K562 (cell line): ENCODE data around the gene DGAT2L6. TPM values are rescaled to one million over a fixed set of nuclear protein-coding genes. Genes with fewer than 3 reads are reported as not detected.

Experiments
- ADNP ChIP-seq: fragments of 200-800 bp; sonication (Bioruptor generic); IDR thresholded peaks from 2 replicates; pipeline ENCODE4 v1.6.1; 2016; ENCODE audit warnings: missing genetic modification characterization, missing compliant biosample characterization
- ARID1B ChIP-seq: fragments of 450-650 bp; IDR thresholded peaks from 2 replicates; pipeline ENCODE4 v1.6.1; 2016; ENCODE audit warnings: antibody characterized with exemption, mild to moderate bottlenecking, inconsistent platforms
- ATF2 ChIP-seq: sonication (generic); formaldehyde crosslinking; IDR thresholded peaks from 2 replicates; pipeline ENCODE4 v1.8.1; 2022; ENCODE audit warnings: missing genetic modification reagents
- DACH1 ChIP-seq: fragments of 450-650 bp; IDR thresholded peaks from 2 replicates; pipeline ENCODE4 v1.6.1; 2018; ENCODE audit not compliant: partially characterized antibody
- DPF2 ChIP-seq: fragments of 450-650 bp; IDR thresholded peaks from 2 replicates; pipeline ENCODE4 v1.6.1; 2016
- L3MBTL2 ChIP-seq: fragments of 450-650 bp; IDR thresholded peaks from 2 replicates; pipeline ENCODE4 v1.6.1; 2016; ENCODE audit warnings: mild to moderate bottlenecking, moderate library complexity
- MEIS2 ChIP-seq: fragments of 450-650 bp; IDR thresholded peaks from 2 replicates; pipeline ENCODE4 v1.6.1; 2014; ENCODE audit warnings: mild to moderate bottlenecking; ENCODE audit not compliant: partially characterized antibody
- MNT ChIP-seq, 2 experiments: fragments of 450-650 bp; conservative IDR thresholded peaks; 2 replicates each; pipeline ENCODE4 v1.6.1; 2017; ENCODE audit warnings: mild to moderate bottlenecking in 2 of 2, moderate library complexity in 2 of 2
- NCOR1 ChIP-seq: fragments of 450-650 bp; IDR thresholded peaks from 2 replicates; pipeline ENCODE4 v1.6.1; 2016; ENCODE audit warnings: mild to moderate bottlenecking, moderate library complexity
- PBX2 ChIP-seq, 2 experiments: IDR thresholded peaks in 1 of 2; conservative IDR thresholded peaks in 1 of 2; 2 replicates each; pipeline ENCODE4 v1.6.1; 2016; ENCODE audit warnings: low read depth in 2 of 2, mild to moderate bottlenecking in 1 of 2, missing compliant biosample characterization in 1 of 2, missing genetic modification characterization in 1 of 2, moderate library complexity in 1 of 2
- ZBTB5 ChIP-seq: fragments of 450-650 bp; IDR thresholded peaks from 2 replicates; pipeline ENCODE4 v1.6.1; 2017; ENCODE audit warnings: antibody characterized with exemption
- ZNF592 ChIP-seq: fragments of 450-650 bp; IDR thresholded peaks from 2 replicates; pipeline ENCODE4 v1.6.1; 2017; ENCODE audit warnings: antibody characterized with exemption, mild to moderate bottlenecking
- polyA plus RNA-seq, 8 experiments: library from polyadenylated mRNA; depleted of rRNA in 4 of 8; stranded (reverse) in 5 of 8; unstranded in 3 of 8; fragments of >200 nt; fragmentation: Nextera tagmentation in 2 of 8; fragmentation: Illumina TruSeq in 1 of 8; extraction: Ambion mirVana in 2 of 8; extraction: Trizol in 1 of 8; gene quantifications; 2 replicates each; pipeline versions ENCODE4 v1.2.1 to v1.2.3, GENCODE V29; 2011 to 2014; ENCODE audit warnings: inconsistent platforms in 1 of 8, missing spikeins in 1 of 8
- total RNA-seq, 7 experiments: library from RNA; depleted of rRNA in 6 of 7; stranded (reverse); fragments of >200 nt in 6 of 7; fragmentation: Illumina TruSeq in 2 of 7; extraction: Trizol in 2 of 7; gene quantifications; 2 replicates each; pipeline versions ENCODE4 v1.2.1 to v1.2.3, GENCODE V29; 2011 to 2021; ENCODE audit warnings: low replicate concordance in 1 of 7

The DGAT2L6 gene
- total and polyA plus RNA-seq, 9 of the 15 experiments (the other 6 are each of a cell fraction or from before 2014, with no cell fraction given), result not detected

- peak; percentile 45; the same call in 1 of the 2 replicates for TF ChIP-seq ZNF592
- TF ChIP-seq MNT (conservative IDR thresholded peaks at IDR 0.05), result peak in 1 of 2 experiments; percentile 38; a peak in 1 of 4 replicates
- TF ChIP-seq ARID1B, result peak; percentile 41; the same call in 1 of the 2 replicates
- TF ChIP-seq PBX2 (CRISPR knock-in tag; IDR thresholded peaks at IDR 0.05; ENCODE audit: low read depth), result no peak
- TF ChIP-seq PBX2 (tag; conservative IDR thresholded peaks at IDR 0.05; ENCODE audit: low read depth), result peak; percentile 43
- no peak for TF ChIP-seq ZBTB5
- TF ChIP-seq ADNP (tag), result no peak
- TF ChIP-seq DPF2, result 0 out of 2 replicates have a peak, but pooled peaks have one; percentile 11
- 0 out of 2 replicates have a peak, but pooled peaks have one; percentile 20 for TF ChIP-seq NCOR1
- 0 out of 2 replicates have a peak, but pooled peaks have one; percentile 13 for TF ChIP-seq L3MBTL2
- TF ChIP-seq DACH1, result peak; percentile 14
- peak; percentile 60 for TF ChIP-seq MEIS2
- TF ChIP-seq ATF2 (CRISPR knock-in tag), result no peak
Measured at GRCh38 chrX:70168238-70169188, 8.8 kb upstream of the DGAT2L6 start (continued).
